Mesenchymal stem cell (in vitro differentiated cells and primary cell): ENCODE results near the gene POLR1E.
"Not testable (repeated sequence)": the region's sequence is repeated elsewhere in the genome, so short reads cannot be mapped to it uniquely, and the experiment has no call there.

Experiments used
- DNase-seq: peaks from one replicate; pipeline ENCODE4 v3.0.0-alpha.2; 2013
- H2AFZ ChIP-seq: one replicate; pipeline ENCODE4 v1.6.1; 2013; ENCODE audit warnings: low read depth, mild to moderate bottlenecking, control low read depth, inconsistent platforms, low read length, moderate library complexity
- H2AK5ac ChIP-seq: 2 replicates; pipeline ENCODE4 v1.6.1; 2013; ENCODE audit warnings: low read length, moderate library complexity, mild to moderate bottlenecking, inconsistent platforms; ENCODE audit not compliant: severe bottlenecking
- H2BK120ac ChIP-seq: one replicate; pipeline ENCODE4 v1.6.1; 2013; ENCODE audit warnings: low read depth, mild to moderate bottlenecking, inconsistent platforms, low read length, moderate library complexity
- H2BK12ac ChIP-seq, 2 experiments: one replicate each; pipeline ENCODE4 v1.6.1; 2013; ENCODE audit warnings: inconsistent platforms in 2 of 2, low read length in 2 of 2, mild to moderate bottlenecking in 2 of 2, moderate library complexity in 2 of 2, control low read depth in 1 of 2
- H2BK15ac ChIP-seq: one replicate; pipeline ENCODE4 v1.6.1; 2013; ENCODE audit warnings: mild to moderate bottlenecking, low read depth, inconsistent platforms; ENCODE audit not compliant: poor library complexity, severe bottlenecking
- H2BK5ac ChIP-seq: 2 replicates; pipeline ENCODE4 v1.6.1; 2013; ENCODE audit warnings: low read depth, mild to moderate bottlenecking, low read length, control low read depth, inconsistent platforms; ENCODE audit not compliant: poor library complexity, severe bottlenecking
- H3K14ac ChIP-seq, 2 experiments: one replicate each; pipeline ENCODE4 v1.6.1; 2013; ENCODE audit warnings: inconsistent platforms in 2 of 2, low read length in 2 of 2, control low read depth in 1 of 2, mild to moderate bottlenecking in 1 of 2, moderate library complexity in 1 of 2
- H3K18ac ChIP-seq, 2 experiments: one replicate each; pipeline ENCODE4 v1.6.1; 2013; ENCODE audit warnings: inconsistent platforms in 2 of 2, low read length in 2 of 2, control low read depth in 1 of 2, low read depth in 1 of 2, mild to moderate bottlenecking in 1 of 2
- H3K23ac ChIP-seq, 2 experiments: one replicate each; pipeline ENCODE4 v1.6.1; 2013; ENCODE audit warnings: inconsistent platforms in 2 of 2, low read length in 2 of 2, mild to moderate bottlenecking in 2 of 2, moderate library complexity in 2 of 2, control low read depth in 1 of 2
- H3K27ac ChIP-seq: 2 replicates; pipeline ENCODE4 v1.5.1; 2013; ENCODE audit warnings: mild to moderate bottlenecking, moderate library complexity, low read length, control low read depth, inconsistent platforms; ENCODE audit not compliant: poor library complexity, severe bottlenecking
- H3K27me3 ChIP-seq, 2 experiments: 2 replicates each; pipeline versions ENCODE4 v1.6.1 to v1.7.0; 2013; ENCODE audit warnings: low read length in 2 of 2, mild to moderate bottlenecking in 2 of 2, moderate library complexity in 2 of 2, control low read depth in 1 of 2, inconsistent platforms in 1 of 2; ENCODE audit not compliant: control insufficient read depth in 1 of 2, insufficient read depth in 1 of 2
- H3K36me3 ChIP-seq, 2 experiments: 2 replicates each; pipeline versions ENCODE4 v1.6.1 to v1.7.0; 2013; ENCODE audit warnings: low read length in 2 of 2, control low read depth in 1 of 2, inconsistent platforms in 1 of 2, low read depth in 1 of 2, mild to moderate bottlenecking in 1 of 2; ENCODE audit not compliant: insufficient read depth in 2 of 2, control insufficient read depth in 1 of 2
- H3K4ac ChIP-seq, 2 experiments: one replicate each; pipeline ENCODE4 v1.6.1; 2013; ENCODE audit warnings: inconsistent platforms in 2 of 2, low read length in 2 of 2, mild to moderate bottlenecking in 2 of 2, moderate library complexity in 2 of 2, control low read depth in 1 of 2, low read depth in 1 of 2
- H3K4me1 ChIP-seq: 2 replicates; pipeline ENCODE4 v1.6.1; 2013; ENCODE audit warnings: low read depth, low read length, control low read depth; ENCODE audit not compliant: control insufficient read depth, insufficient read depth
- H3K4me2 ChIP-seq: 2 replicates; pipeline ENCODE4 v1.6.1; 2013; ENCODE audit warnings: low read length, mild to moderate bottlenecking, inconsistent platforms; ENCODE audit not compliant: poor library complexity, severe bottlenecking
- H3K4me3 ChIP-seq, 2 experiments: 2 replicates each; pipeline versions ENCODE4 v1.5.1 to v1.7.0; 2013; ENCODE audit warnings: low read length in 2 of 2, mild to moderate bottlenecking in 2 of 2, control low read depth in 1 of 2, low read depth in 1 of 2; ENCODE audit not compliant: insufficient read depth in 1 of 2
- H3K79me1 ChIP-seq: replicated peaks from 2 replicates; pipeline ENCODE4 v1.6.1; 2013; ENCODE audit warnings: mild to moderate bottlenecking, control low read depth, low read length, inconsistent platforms; ENCODE audit not compliant: poor library complexity, severe bottlenecking
- H3K9ac ChIP-seq: 2 replicates; pipeline ENCODE4 v1.7.0; 2013; ENCODE audit warnings: mild to moderate bottlenecking, low read length, moderate library complexity
- H3K9me3 ChIP-seq: 2 replicates; pipeline ENCODE4 v1.7.0; 2013; ENCODE audit warnings: mild to moderate bottlenecking, low read length; ENCODE audit not compliant: control insufficient read depth
- H4K8ac ChIP-seq: one replicate; pipeline ENCODE4 v1.6.1; 2013; ENCODE audit warnings: inconsistent platforms, mild to moderate bottlenecking, low read length, moderate library complexity
- H4K91ac ChIP-seq: one replicate; pipeline ENCODE4 v1.6.1; 2013; ENCODE audit warnings: mild to moderate bottlenecking, low read length, inconsistent platforms
- WGBS: methylation state at CpG from one replicate; pipeline ENCODE4 v1.1.7; 2013; ENCODE audit warnings: mixed read lengths; 5-methylcytosine and 5-hydroxymethylcytosine counted together

The POLR1E gene

GRCh38 chr9:37474438-37474837 lies 11.3 kb upstream of the POLR1E start:
- Histone ChIP-seq H3K4me2 (no peak overlapping the region), H3K9me3 (peaks cover 4% of the 10 kb centered on the region)
- no CpG with 5 or more reads among the region's 3 CpGs for WGBS

GRCh38 chr9:37476930-37477329 lies 8.8 kb upstream of the POLR1E start:
- no peak overlapping the region for H3K9ac ChIP-seq
- H3K79me1 ChIP-seq, result no peaks in the 10 kb centered on the region
- peaks cover 4% of the 10 kb centered on the region for H3K9me3 ChIP-seq
- H3K4me1 ChIP-seq, result peaks cover 4% of the 10 kb centered on the region
- no peak overlapping the region for H2BK12ac ChIP-seq
- DNase-seq, result no peak
- no peak overlapping the region for H4K8ac ChIP-seq
- H2AFZ ChIP-seq, result no peak overlapping the region
- H2BK5ac ChIP-seq, result no peak overlapping the region
- H3K14ac ChIP-seq, result no peak overlapping the region
- no peak overlapping the region for H2BK120ac ChIP-seq
- no peak overlapping the region for H3K18ac ChIP-seq
- H2BK15ac ChIP-seq, result no peak overlapping the region
- no peak overlapping the region for H3K27ac ChIP-seq
- WGBS, result 89% methylated on average over 11 of the region's 11 CpGs
- no peak overlapping the region for H3K4ac ChIP-seq
- H2AK5ac ChIP-seq, result no peak overlapping the region
- no peak overlapping the region for H3K4me2 ChIP-seq
- H4K91ac ChIP-seq, result no peak overlapping the region
- H3K36me3 ChIP-seq, result no peaks in the 10 kb centered on the region
- H3K27me3 ChIP-seq, result peaks cover 0 to 3% of the 10 kb centered on the region in 2 experiments
- no peak overlapping the region for H3K23ac ChIP-seq
- H3K4me3 ChIP-seq, result no peak overlapping the region

More at GRCh38 chr9:37474438-37474837, 11.3 kb upstream of the POLR1E start:
- Histone ChIP-seq H3K14ac (no peak overlapping the region), H2BK15ac (no peak overlapping the region), H3K18ac (no peak overlapping the region), H3K4me3 (no peak overlapping the region), H2AK5ac (no peak overlapping the region), H3K4me1 (peaks cover 6% of the 10 kb centered on the region), H2BK5ac (no peak overlapping the region), H3K4ac (no peak overlapping the region), H2BK12ac (no peak overlapping the region), H3K36me3 (no peaks in the 10 kb centered on the region), H3K27me3 (peaks cover 0 to 3% of the 10 kb centered on the region in 2 experiments), H2AFZ (no peak overlapping the region), H4K91ac (no peak overlapping the region), H3K27ac (no peak overlapping the region), H3K79me1 (no peaks in the 10 kb centered on the region), H4K8ac (no peak overlapping the region), H3K23ac (no peak overlapping the region), H3K9ac (no peak overlapping the region), H2BK120ac (no peak overlapping the region)
- no peak for DNase-seq

- H2AK5ac ChIP-seq, H3K27me3 ChIP-seq, H3K4me3 ChIP-seq, H2BK15ac ChIP-seq, H3K4me1 ChIP-seq, H3K9me3 ChIP-seq, H3K14ac ChIP-seq, H3K9ac ChIP-seq, H3K18ac ChIP-seq, H3K23ac ChIP-seq, H3K36me3 ChIP-seq, H2BK12ac ChIP-seq, H3K27ac ChIP-seq, DNase-seq, H4K91ac ChIP-seq, H2BK120ac ChIP-seq, H3K4ac ChIP-seq, H2BK5ac ChIP-seq, H2AFZ ChIP-seq, H3K79me1 ChIP-seq, H3K4me2 ChIP-seq, H4K8ac ChIP-seq: not testable (repeated sequence)
- WGBS, result 75% methylated on average over 4 of the region's 4 CpGs
Observed at GRCh38 chr9:37477443-37477842, 8.3 kb upstream of the POLR1E start.

GRCh38 chr9:37477987-37478619 lies 7.6 kb upstream of the POLR1E start:
- not testable (repeated sequence) for H3K4me2 ChIP-seq, H3K4ac ChIP-seq, H2BK12ac ChIP-seq, H3K27me3 ChIP-seq, H2BK15ac ChIP-seq, H4K8ac ChIP-seq, H4K91ac ChIP-seq, DNase-seq, H3K23ac ChIP-seq, H2AFZ ChIP-seq, H3K4me3 ChIP-seq, H2BK5ac ChIP-seq, H3K4me1 ChIP-seq, H3K27ac ChIP-seq, H3K79me1 ChIP-seq, H3K14ac ChIP-seq, H3K9me3 ChIP-seq, H3K36me3 ChIP-seq, H2BK120ac ChIP-seq, H2AK5ac ChIP-seq, H3K9ac ChIP-seq, H3K18ac ChIP-seq
- WGBS, result 85% methylated on average over 3 of the region's 5 CpGs
